Fibroblast of gingiva (primary cell): ENCODE measurements around the gene EFNA5.

Experiments used
- DNase-seq: peaks from one replicate; pipeline ENCODE4 v3.0.0-alpha.2; 2011; ENCODE audit warnings: low read depth

Gene EFNA5

DNA sequence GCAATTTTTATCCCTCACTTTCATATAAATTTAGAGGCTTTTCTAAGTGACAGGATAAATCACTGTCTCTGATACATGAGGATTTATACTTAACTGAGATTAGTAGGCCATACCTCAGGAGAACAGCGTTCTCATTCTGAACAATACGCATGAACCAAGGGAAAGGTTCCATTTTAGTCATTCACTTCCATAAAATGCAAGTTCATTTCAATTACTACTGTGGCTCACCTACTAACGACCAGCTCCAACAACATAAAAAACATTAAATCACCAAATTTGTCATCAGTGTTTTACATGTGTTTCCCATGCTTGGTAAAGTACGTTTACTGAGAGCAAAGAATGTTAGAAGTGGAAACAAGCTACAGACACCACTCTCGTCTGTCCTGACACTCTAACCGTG, 67.4 kb downstream of the EFNA5 start:
- DNase-seq, result no peak

- DNase-seq, result no peak
Observed at GRCh38 chr5:107602896-107603295, 67.8 kb downstream of the EFNA5 start.

GRCh38 chr5:107601076-107601475, 69.7 kb downstream of the EFNA5 start:
- no peak for DNase-seq

- DNase-seq, result no peak
Observed at GRCh38 chr5:107598958-107599357, 71.8 kb downstream of the EFNA5 start.

DNA sequence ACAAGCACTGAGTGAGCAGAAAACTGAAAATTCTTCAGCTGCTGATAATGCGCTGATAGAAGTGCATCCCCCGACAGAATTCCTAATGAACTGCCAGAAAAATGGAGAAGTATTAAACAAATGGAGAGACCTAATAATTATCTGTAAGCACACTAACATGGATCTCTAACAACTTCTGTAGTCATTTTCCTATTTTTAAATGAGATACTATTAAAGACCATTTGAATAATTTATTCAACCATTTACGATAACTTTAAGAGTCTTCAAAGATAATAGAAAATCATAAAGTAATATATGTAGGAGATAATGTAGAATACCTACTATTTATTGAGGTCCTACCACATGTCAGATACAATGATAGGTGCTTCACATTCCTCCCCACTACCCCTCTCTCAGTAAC, 72.9 kb downstream of the EFNA5 start:
- DNase-seq, result no peak

DNA sequence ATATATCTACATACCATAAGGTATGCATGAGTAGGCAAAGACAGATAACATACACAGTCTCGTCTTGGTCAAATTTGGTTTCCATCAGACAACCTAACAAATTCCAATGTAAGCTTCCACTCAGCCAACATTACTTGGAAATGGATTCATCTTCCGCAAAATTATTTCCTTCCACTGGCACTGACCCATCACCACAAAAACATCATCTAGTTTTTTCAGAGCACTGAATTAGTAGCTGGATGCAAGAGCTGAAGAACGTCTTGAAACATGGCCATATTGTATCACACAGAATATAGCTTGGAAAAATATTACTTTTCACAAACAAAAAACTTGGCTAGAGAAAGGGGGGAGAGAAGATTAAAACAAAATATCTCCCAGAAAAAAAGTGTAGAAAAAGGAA, 73.5 kb downstream of the EFNA5 start:
- DNase-seq, result no peak

GRCh38 chr5:107594253-107595045, 76.3 kb downstream of the EFNA5 start:
- DNase-seq, result peak; percentile 50

- no peak for DNase-seq
Observed at GRCh38 chr5:107593009-107593408, 77.7 kb downstream of the EFNA5 start.

DNA sequence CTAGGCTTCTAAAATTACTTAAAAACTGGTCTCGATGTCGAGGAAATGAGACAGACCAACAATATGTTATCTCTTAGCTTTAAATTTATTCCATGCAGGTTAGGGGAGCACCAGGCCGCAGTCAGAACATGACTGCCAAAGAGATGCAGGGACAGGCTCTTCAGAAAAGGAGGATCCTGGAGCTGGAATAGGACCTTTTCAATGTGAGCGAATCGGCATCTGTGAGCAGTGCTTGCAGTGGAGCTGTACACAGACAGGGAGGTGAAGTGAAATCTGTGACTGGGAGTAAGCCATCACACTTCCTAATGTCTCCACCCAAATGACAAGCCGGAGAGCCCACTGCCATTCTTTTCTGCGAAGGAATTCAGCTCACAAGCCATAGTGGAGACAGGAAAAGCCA, 78.2 kb downstream of the EFNA5 start:
- no peak for DNase-seq

GRCh38 chr5:107590686-107591085, 80.1 kb downstream of the EFNA5 start:
- DNase-seq, result no peak

DNA sequence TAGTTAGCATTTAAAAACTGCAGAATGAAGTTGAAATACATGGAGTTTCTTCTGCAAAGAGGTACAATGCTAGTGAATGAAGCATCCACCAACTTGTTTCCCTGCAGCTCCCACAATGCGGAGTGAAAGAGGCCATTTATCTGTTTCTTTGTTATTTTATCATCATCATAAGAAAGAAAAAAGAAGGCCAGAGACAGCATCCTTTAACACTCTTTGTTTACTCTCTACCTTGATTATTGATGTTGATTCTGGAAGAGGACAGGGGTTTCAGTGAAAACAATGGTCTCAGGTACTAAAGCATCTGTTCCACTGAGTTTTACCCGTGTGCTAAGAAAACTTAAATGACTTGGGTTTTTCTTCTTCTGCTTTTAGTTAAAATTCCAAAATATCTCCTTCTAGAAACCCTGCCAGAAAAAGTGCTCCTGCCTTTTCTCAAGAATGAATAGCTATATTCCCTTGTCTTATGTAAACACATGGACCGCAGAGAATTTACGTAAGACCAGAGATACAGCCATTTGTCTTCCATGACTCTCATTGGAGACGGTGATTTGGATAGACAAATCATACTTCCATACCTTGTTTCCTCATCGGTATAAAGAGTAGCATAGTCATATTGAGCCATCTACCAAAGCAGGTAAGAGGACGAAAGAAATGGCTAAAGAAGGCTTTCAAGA, 81.1 kb downstream of the EFNA5 start:
- no peak for DNase-seq

- no peak for DNase-seq
Observed at GRCh38 chr5:107582625-107583024, 88.1 kb downstream of the EFNA5 start.

- peak; percentile 77 for DNase-seq
Observed at GRCh38 chr5:107580889-107581820, 89.6 kb downstream of the EFNA5 start.

DNA sequence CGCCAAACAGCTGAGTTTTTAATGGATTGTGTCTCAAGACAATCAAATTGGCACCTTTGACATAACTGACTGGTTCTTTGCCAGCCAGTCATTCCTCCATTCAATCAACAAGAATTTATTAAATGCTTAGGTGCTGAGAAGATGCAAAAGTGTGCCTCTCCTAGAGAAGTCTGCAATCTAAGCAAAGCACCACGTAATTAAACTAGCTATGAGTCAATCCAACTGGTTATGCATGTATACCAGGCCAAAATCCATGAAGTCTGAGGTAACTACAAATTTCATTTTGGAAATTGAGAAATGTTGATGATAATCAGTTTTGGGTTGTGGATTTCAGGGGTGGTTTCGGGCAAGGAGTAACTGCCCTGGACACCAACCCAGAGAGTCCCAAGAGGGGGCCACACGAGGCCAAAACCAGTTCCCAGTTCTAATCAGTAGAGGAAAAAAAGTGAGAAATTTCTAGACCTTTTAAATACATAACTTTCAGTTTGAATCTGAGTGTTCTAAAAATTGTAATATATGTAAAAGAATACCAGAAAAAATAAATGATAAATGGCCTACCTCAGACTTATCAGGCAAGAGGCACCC, 92.6 kb downstream of the EFNA5 start:
- DNase-seq, result peak; percentile 19

DNA sequence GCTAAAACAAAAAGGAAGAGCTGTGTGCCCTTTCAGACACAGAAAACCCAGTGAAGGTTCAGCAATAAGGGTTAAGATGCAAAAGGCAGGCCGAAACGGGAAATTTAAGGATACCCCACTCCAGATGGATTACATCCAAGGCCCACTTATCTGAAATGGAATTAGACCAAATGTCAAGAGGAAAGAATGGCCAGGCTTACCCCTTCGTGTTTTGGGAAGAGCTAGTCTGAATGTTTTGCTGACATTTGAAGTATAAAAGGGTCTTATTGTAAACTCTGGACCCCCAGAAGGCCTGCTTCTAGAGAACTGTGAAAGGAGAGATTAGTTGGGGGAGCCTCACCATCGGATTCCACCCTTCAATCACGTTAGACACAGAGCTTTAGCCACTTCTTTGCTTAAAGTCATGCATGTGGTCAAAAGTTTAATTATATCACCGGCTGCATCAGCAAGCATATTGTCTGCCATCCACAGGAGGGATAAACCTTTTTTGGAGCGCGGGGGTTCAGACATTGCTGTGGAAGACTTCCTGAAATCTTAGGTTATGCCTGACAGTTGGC, 93.3 kb downstream of the EFNA5 start:
- DNase-seq, result no peak

DNA sequence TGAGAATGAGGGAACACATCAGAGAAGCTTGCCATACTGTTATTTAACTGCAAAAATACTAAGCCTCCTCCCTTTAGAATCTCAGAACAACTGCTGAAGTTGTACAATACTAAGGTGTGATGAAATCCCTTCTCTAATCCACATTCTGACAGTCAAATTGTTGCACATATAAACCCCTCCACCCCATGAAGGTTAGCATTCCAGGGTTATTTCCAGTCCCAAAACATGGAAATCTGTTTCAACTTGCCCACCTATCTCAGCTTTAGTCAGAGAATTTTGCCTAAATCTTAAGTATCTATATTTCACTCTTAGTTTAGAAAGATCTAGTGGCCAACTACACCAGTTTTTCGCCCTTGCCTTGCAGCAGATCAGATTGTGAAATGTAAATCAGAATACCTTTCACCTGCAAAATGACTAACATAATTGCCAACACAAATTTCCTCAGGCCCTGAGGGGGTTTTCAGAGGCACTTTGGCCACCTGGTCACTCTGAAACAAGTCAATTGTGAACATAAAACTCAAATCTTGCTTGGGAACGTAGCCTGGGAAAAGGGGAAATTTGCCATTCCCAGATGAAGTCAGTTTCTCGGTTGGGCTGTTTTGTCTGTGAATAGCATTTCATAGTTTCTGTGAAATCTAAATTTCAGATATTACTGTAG, 93.9 kb downstream of the EFNA5 start:
- DNase-seq, result no peak

- DNase-seq, result no peak
Observed at GRCh38 chr5:107576155-107576554, 94.6 kb downstream of the EFNA5 start.

DNA sequence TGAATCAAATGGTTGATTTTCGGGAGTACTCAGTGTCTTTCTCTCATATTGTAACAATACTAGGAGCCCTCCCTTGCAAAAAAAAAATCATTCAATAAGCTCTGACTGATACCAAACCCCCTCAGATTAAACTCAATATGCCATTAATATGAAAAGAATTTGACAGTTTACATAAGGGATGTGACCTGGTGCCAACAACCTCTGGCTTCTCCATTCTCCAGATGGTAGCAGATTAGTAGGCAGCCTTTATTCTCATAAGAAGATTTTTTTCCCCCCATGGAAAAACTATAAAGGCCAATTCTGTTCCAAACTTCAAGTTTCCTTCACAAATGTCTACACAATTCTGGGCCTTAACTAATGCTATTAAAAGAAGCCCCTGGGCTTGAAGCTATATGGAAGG, 96.5 kb downstream of the EFNA5 start:
- DNase-seq, result no peak

DNA sequence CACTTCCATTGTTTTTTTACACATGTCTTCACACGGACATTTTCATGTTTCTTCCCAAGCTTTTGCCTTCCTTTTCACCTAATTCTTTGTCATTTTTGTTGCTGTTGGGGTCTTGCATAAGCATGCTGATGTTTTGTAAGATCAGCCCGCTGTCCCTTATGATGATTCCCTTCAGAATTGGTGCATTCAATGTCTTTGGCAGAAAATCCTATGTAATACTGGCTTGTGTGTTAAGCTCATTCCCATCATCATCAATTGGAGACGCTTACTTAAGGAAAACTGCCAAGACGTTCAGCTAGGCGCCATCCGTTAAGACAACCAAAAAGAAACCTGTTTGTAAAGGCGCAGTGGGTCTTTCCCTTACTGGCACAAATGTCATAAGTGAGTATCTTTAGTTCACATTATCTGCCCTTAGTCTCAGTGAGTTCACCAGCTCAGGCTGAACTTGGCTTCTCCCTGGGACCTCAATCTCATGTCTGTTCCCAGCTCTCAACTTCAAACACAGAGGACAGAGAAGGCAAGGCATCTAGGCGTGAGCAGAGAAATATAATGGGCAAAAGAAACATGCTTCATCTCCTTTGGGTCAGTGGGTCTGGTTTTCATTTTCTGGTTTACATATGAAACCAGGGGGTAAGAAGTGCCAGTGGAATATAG, 97.9 kb downstream of the EFNA5 start:
- DNase-seq, result peak; percentile 44

GRCh38 chr5:107571621-107572536, 98.9 kb downstream of the EFNA5 start:
- peak; percentile 92 for DNase-seq
